Heart left ventricle (tissue), 13 donors: Measurements from ENCODE around the gene WWOX.

Experiments used
- POLR2A ChIP-seq, 2 donors: fragments of 450-650 bp; IDR thresholded peaks; one replicate each; pipeline ENCODE4 v1.6.1; 2017; ENCODE audit warnings: antibody characterized with exemption in 2 of 2, mild to moderate bottlenecking in 2 of 2, moderate library complexity in 2 of 2
- TF ChIP-seq, protein P1 (sequence below), 12 donors: fragments of 200-600 bp; sonication (generic) in 4 of 12; IDR thresholded peaks; one replicate each; pipeline versions ENCODE4 v1.5.0 to v1.8.0; 2018 to 2022; ENCODE audit warnings: antibody characterized with exemption in 12 of 12, mild to moderate bottlenecking in 5 of 12
- donor health status: ischemic (EF 13 %, LVEDD 7.1; RV severe dilation, severe dysfunction).
- donor health status: DM: no; HTN: yes; CAD: no.
- donor health status: DM: no; HTN: no; CAD: no.
- donor health status: ischemic (EF 25% LVEDD 6.9; RV normal size, moderate dysfunction).
- donor health status: ischemic (EF 25% LVEDD 5.7; RV mildly dilated, moderate dysfunction).
- donor health status: ischemic (EF 35%, LVEDD 5.7; RV mildly dilated, moderate dysfunction).
- donor health status: nonischemic (EF 11% LVEDD 7.7; RV severe dilation, severe dysfunction).
- donor health status: DM: yes; HTN: yes; CAD: no.
- donor health status: PGD.
- donor health status: ischemic (EF 29% LVEDD 5.4; RV normal size, mild dysfunction).
- donor health status: nonischemic (EF 23%, LVEDD 6.1; RV moderate dilation, normal function).

DNA sequence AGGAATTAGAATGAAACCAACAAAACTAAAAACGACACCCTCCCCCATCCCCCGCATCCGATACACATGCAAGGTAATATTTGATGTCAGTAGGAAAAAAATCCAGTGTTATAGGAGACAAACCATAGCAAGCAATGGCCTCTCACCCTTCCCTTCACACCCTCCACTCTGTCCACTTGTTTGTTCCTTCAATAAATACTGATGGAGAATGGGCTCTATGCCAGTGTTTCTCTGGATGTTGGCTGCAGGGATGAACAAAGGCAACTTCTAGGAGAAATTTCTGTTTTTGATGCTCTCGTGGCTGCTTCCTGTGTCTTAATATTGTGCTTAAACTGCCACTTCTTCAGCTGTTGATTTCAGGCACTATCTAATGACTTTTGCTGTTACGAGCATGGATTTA, 98.8 kb downstream of the WWOX start:
- TF ChIP-seq, protein P1, sequence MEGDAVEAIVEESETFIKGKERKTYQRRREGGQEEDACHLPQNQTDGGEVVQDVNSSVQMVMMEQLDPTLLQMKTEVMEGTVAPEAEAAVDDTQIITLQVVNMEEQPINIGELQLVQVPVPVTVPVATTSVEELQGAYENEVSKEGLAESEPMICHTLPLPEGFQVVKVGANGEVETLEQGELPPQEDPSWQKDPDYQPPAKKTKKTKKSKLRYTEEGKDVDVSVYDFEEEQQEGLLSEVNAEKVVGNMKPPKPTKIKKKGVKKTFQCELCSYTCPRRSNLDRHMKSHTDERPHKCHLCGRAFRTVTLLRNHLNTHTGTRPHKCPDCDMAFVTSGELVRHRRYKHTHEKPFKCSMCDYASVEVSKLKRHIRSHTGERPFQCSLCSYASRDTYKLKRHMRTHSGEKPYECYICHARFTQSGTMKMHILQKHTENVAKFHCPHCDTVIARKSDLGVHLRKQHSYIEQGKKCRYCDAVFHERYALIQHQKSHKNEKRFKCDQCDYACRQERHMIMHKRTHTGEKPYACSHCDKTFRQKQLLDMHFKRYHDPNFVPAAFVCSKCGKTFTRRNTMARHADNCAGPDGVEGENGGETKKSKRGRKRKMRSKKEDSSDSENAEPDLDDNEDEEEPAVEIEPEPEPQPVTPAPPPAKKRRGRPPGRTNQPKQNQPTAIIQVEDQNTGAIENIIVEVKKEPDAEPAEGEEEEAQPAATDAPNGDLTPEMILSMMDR (IDR thresholded peaks at IDR 0.05) = no peak
- no peak for TF ChIP-seq POLR2A (IDR thresholded peaks at IDR 0.05)
